Thoracic aorta (tissue), 2 donors: ENCODE data around the gene CADPS. TPM values are rescaled to one million over a fixed set of nuclear protein-coding genes. Genes with fewer than 3 reads are reported as not detected.
A peak's percentile ranks its signal among the peaks of the same experiment; 100 is the strongest.

Experiments
- ATAC-seq: fragments of 150-250 bp; one replicate; pipeline ENCODE4 v1.8.0; 2017; ENCODE audit warnings: low read depth; ENCODE audit not compliant: insufficient number of reproducible peaks, low FRiP score
- DNase-seq: peaks from one replicate; pipeline ENCODE4 v3.0.0-alpha.2; 2020; ENCODE audit warnings: low spot score
- H3K27ac ChIP-seq, 2 donors: fragments of 200-600 bp; sonication (generic); 1 replicate in 1 of 2; 2 replicates in 1 of 2; pipeline ENCODE4 v1.5.1; 2016; ENCODE audit warnings: mild to moderate bottlenecking in 2 of 2, moderate library complexity in 2 of 2
- H3K27me3 ChIP-seq: fragments of 200-600 bp; sonication (generic); replicated peaks from 2 replicates; pipeline ENCODE4 v1.6.0; 2016; ENCODE audit warnings: mild to moderate bottlenecking; ENCODE audit not compliant: insufficient read depth
- H3K36me3 ChIP-seq: fragments of 200-600 bp; sonication (generic); one replicate; pipeline ENCODE4 v1.5.1; 2016
- H3K4me1 ChIP-seq, 2 donors: fragments of 200-600 bp; sonication (generic); 1 replicate in 1 of 2; 2 replicates in 1 of 2; pipeline versions ENCODE4 v1.5.1 to v1.6.0; 2016; ENCODE audit warnings: low read depth in 2 of 2, mild to moderate bottlenecking in 1 of 2; ENCODE audit not compliant: control insufficient read depth in 1 of 2
- H3K4me3 ChIP-seq: fragments of 200-600 bp; sonication (generic); 2 replicates; pipeline ENCODE4 v1.5.1; 2016; ENCODE audit warnings: mild to moderate bottlenecking
- H3K9me3 ChIP-seq: fragments of 200-600 bp; sonication (generic); 2 replicates; pipeline ENCODE4 v1.5.1; 2016
- total RNA-seq, 2 donors: library from RNA; depleted of rRNA; stranded (reverse); fragments of >200 nt; gene quantifications; one replicate each; pipeline versions ENCODE4 v1.1.0 to v1.2.3, GENCODE V29; 2016
- TF ChIP-seq, protein P1 (sequence below): fragments of 200-600 bp; sonication (generic); IDR thresholded peaks from one replicate; pipeline ENCODE4 v1.5.1; 2019; ENCODE audit warnings: antibody characterized with exemption

CADPS gene
- total RNA-seq, 2 donors from 2014 or later: 0.14 to 7.2 TPM

GRCh38 chr3:62571916-62572315 lies 303.3 kb downstream of the CADPS start:
- ATAC-seq: no peak
- no peak for DNase-seq

GRCh38 chr3:62570888-62571287 lies 304.3 kb downstream of the CADPS start:
- ATAC-seq: no peak
- Histone ChIP-seq H3K4me3 (no peak overlapping the region), H3K27ac (no peak overlapping the region), H3K36me3 (no peaks in the 10 kb centered on the region), H3K27me3 (no peaks in the 10 kb centered on the region), H3K9me3 (no peaks in the 10 kb centered on the region), H3K4me1 (peaks cover 4 to 14% of the 10 kb centered on the region in 2 donors)
- no peak for DNase-seq
- TF ChIP-seq, protein P1, sequence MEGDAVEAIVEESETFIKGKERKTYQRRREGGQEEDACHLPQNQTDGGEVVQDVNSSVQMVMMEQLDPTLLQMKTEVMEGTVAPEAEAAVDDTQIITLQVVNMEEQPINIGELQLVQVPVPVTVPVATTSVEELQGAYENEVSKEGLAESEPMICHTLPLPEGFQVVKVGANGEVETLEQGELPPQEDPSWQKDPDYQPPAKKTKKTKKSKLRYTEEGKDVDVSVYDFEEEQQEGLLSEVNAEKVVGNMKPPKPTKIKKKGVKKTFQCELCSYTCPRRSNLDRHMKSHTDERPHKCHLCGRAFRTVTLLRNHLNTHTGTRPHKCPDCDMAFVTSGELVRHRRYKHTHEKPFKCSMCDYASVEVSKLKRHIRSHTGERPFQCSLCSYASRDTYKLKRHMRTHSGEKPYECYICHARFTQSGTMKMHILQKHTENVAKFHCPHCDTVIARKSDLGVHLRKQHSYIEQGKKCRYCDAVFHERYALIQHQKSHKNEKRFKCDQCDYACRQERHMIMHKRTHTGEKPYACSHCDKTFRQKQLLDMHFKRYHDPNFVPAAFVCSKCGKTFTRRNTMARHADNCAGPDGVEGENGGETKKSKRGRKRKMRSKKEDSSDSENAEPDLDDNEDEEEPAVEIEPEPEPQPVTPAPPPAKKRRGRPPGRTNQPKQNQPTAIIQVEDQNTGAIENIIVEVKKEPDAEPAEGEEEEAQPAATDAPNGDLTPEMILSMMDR: no peak

More at GRCh38 chr3:62571916-62572315, 303.3 kb downstream of the CADPS start:
- Histone ChIP-seq H3K27ac (no peak overlapping the region), H3K27me3 (no peaks in the 10 kb centered on the region), H3K36me3 (no peaks in the 10 kb centered on the region), H3K4me1 (peaks cover 2 to 11% of the 10 kb centered on the region in 2 donors), H3K9me3 (no peaks in the 10 kb centered on the region), H3K4me3 (no peak overlapping the region)
- TF ChIP-seq, protein P1: no peak

GRCh38 chr3:62569609-62570008 lies 305.6 kb downstream of the CADPS start:
- TF ChIP-seq, protein P1: no peak
- Histone ChIP-seq H3K27ac (no peak overlapping the region), H3K4me1 (peaks cover 4 to 14% of the 10 kb centered on the region in 2 donors), H3K36me3 (no peaks in the 10 kb centered on the region), H3K4me3 (no peak overlapping the region), H3K9me3 (no peaks in the 10 kb centered on the region), H3K27me3 (no peaks in the 10 kb centered on the region)
- no peak for ATAC-seq
- DNase-seq: no peak

GRCh38 chr3:62567097-62568021 lies 307.9 kb downstream of the CADPS start:
- no peaks in the 10 kb centered on the region for H3K27me3 ChIP-seq
- peak overlapping the region; percentile 8 for H3K4me3 ChIP-seq
- H3K9me3 ChIP-seq: no peaks in the 10 kb centered on the region
- DNase-seq (peak; percentile 18), ATAC-seq (peak; percentile 86)
- no peaks in the 10 kb centered on the region for H3K36me3 ChIP-seq
- TF ChIP-seq, protein P1: no peak
- H3K27ac ChIP-seq: peak overlapping the region in 1 of 2 donors; percentile 16
- H3K4me1 ChIP-seq: peaks cover 12 to 29% of the 10 kb centered on the region in 2 donors

DNA sequence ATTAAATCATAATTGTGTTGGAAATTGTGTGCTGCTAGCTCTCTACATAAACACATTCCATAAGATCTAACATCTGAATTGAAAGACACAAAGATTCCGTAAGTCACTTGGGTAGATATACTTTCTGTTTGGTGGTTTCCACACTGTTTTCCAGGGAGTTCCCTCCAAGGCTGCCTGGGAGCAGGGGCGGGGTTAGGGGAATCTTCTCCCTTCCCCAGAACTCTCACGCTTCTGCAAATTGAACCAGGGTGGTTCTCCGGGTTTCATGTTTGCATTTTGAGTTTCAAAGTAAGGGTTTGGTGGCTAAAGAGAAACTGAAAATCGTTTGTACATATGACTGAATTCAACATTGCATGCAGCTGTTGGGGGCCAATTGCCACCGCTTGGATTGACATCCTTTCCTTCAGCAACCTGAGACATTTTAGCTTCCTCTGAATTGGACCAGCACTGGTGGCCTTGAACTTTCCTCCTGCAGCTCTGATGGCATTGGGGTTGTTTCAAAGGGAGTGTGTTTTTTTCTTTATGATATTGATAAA lies 309.1 kb downstream of the CADPS start:
- H3K27me3 ChIP-seq: no peaks in the 10 kb centered on the region
- no peak overlapping the region for H3K4me3 ChIP-seq
- H3K4me1 ChIP-seq: peaks cover 17 to 39% of the 10 kb centered on the region in 2 donors
- ATAC-seq (no peak), DNase-seq (no peak)
- TF ChIP-seq, protein P1: no peak
- H3K9me3 ChIP-seq: no peaks in the 10 kb centered on the region
- no peaks in the 10 kb centered on the region for H3K36me3 ChIP-seq
- H3K27ac ChIP-seq: no peak overlapping the region
